ENCODE results near the gene ZNRF1.

DNA sequence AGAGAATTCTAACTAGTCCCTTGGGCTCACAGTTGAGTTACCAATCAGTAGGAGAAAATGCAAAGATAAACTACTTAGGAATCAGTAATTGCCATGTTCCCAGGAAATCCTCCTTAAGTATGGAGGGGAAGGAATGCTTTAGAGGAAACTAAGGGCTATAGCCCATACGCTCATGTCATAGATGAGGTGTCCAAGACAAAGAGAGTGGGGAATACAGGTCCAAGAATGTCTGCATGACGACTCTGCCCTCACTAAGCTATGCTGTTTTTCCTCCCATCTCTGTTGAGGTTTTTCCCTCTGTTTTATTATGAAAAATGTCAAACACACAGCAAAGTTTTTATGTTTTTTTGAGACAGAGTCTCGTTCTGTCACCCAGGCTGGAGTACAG is 101.8 kb downstream of the ZNRF1 start:
- TF ChIP-seq, protein P1, sequence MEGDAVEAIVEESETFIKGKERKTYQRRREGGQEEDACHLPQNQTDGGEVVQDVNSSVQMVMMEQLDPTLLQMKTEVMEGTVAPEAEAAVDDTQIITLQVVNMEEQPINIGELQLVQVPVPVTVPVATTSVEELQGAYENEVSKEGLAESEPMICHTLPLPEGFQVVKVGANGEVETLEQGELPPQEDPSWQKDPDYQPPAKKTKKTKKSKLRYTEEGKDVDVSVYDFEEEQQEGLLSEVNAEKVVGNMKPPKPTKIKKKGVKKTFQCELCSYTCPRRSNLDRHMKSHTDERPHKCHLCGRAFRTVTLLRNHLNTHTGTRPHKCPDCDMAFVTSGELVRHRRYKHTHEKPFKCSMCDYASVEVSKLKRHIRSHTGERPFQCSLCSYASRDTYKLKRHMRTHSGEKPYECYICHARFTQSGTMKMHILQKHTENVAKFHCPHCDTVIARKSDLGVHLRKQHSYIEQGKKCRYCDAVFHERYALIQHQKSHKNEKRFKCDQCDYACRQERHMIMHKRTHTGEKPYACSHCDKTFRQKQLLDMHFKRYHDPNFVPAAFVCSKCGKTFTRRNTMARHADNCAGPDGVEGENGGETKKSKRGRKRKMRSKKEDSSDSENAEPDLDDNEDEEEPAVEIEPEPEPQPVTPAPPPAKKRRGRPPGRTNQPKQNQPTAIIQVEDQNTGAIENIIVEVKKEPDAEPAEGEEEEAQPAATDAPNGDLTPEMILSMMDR (IDR thresholded peaks at IDR 0.05 in 8 of 11, conservative IDR thresholded peaks at IDR 0.05 in 3 of 11), result no peak
- no peak for TF ChIP-seq POLR2A (IDR thresholded peaks at IDR 0.05)
